NCI-H526 (cell line): Measurements from ENCODE around the gene PTOV1.

Experiments used
- DNase-seq, 2 experiments: peaks; one replicate each; lab custom pipeline; 2025; lab: John Stamatoyannopoulos, UW

The PTOV1 gene

GRCh38 chr19:49859682-49860335 is 8.8 kb downstream of the PTOV1 start:
- DNase-seq: no peak

- DNase-seq: no peak
Observed at GRCh38 chr19:49860336-49861102, 9.6 kb downstream of the PTOV1 start.

DNA sequence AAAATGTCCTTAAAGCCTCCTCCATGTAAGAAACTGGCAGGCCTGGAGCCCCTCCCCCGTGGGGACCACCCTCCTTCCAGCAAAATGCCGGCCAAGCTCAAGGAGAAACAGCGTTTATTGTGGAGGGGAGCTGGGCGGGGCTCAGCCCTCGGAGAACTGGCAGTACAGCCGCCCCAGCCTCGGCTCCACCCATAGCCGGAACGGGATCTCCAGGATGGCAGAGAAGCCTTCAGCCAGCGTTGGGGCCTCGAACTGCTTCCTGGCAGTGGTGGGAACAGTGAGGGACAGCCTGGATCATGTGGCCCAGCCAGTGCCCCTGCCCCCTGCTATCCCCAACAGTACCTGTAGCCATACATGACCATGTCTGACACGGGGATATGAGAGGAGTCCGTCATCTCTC is 10.1 kb downstream of the PTOV1 start:
- DNase-seq: peak; percentile 40 to 72

- peak in 1 of 2 experiments; percentile 79 for DNase-seq
Observed at GRCh38 chr19:49861541-49862378, 10.8 kb downstream of the PTOV1 start.

- peak in 1 of 2 experiments; percentile 48 for DNase-seq
Observed at GRCh38 chr19:49862391-49863253, 11.7 kb downstream of the PTOV1 start.

DNA sequence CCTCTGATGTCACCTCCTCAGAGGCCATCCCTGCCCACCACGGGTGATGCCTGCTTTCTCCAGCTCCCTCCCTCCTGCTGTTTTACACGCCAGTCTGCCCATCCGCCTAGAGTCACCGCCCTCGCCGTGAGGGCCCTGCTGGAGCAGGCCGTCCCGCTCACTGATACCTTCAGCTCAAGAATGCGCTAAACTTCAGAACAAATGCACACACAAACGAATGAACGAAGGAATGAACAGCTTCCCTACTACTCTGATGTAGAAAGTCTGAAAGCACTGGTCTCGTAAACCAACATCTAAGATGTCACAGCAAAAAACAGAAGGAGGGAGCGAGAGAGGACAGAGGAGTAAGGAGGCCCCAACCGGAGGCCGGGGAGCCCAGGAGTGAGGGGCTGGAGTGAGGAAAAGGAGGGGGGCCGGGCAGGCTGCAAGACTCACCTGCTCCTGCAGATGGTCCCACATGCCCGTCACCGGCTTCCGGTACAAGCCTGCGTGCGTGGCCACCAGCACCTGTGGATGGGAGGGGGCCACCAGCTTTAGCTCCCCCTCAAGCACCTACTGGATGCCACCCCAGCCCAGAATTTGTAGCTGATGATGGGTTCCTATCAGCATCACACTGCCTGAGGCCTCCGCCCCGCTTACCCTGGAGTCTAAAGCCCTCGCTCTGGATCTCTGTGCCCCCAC is 12.4 kb downstream of the PTOV1 start:
- no peak for DNase-seq

- no peak for DNase-seq
Observed at GRCh38 chr19:49863935-49864320, 13.0 kb downstream of the PTOV1 start.

- DNase-seq: no peak
Observed at GRCh38 chr19:49864890-49865289, 13.9 kb downstream of the PTOV1 start.

DNA sequence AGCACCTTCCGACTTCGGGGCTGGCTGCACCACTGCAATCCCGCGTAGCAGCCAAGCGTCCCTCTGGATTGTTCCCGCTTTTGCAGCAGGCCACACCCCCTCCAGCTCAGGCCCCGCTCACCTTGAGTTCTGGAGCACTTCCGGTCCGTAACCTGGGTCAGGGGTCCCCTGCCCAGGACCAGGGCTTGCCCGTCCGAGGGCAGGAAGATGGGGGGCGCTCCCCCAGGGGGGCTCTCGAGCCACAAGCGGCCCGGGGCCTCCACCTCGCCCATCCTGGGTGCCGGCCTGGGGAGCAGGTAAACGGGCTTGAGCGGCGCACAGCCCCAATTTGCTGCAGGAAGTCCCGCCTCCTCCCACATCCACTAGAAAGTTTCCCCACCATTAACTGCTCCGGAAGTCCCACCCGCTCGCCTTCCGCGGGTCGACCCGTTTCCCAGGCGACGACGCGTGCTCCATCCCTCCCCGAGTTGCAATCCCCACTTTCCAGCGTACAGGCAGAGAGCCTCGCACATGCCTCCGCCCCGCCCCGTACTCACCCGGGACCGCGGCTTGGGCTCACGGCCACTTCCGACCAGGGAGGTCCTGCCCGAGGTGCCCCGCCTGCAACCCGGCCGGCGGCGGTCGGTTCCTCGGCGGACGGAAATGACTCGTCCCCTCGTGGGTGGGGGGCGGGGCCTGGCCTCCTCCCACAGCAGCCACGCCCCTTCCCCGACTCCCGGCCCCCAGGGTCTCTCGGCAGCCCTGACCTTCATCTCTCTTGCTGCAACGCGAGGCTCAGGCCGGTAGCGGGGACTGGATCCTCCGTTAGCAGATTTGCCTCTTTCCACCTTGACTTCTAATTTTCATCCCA is 16.2 kb downstream of the PTOV1 start, which contains the start of gene PNKP:
TSS of gene PNKP (minus strand) at position 644 of the 850 bp plus-strand sequence. CDS start at position 272, 372 bp downstream.
- DNase-seq: peak; percentile 90 to 97

- peak in 1 of 2 experiments; percentile 91 for DNase-seq
Observed at GRCh38 chr19:49869009-49869483, 18.1 kb downstream of the PTOV1 start.

- DNase-seq: peak; percentile 99 to 100
Observed at GRCh38 chr19:49869484-49870308, 18.7 kb downstream of the PTOV1 start.

- no peak for DNase-seq
Observed at GRCh38 chr19:49870309-49870901, 19.4 kb downstream of the PTOV1 start.

- DNase-seq: no peak
Observed at GRCh38 chr19:49871349-49871985, 20.5 kb downstream of the PTOV1 start.

- no peak for DNase-seq
Observed at GRCh38 chr19:49872245-49873128, 21.5 kb downstream of the PTOV1 start.

- DNase-seq: no peak
Observed at GRCh38 chr19:49873129-49873521, 22.2 kb downstream of the PTOV1 start.

DNA sequence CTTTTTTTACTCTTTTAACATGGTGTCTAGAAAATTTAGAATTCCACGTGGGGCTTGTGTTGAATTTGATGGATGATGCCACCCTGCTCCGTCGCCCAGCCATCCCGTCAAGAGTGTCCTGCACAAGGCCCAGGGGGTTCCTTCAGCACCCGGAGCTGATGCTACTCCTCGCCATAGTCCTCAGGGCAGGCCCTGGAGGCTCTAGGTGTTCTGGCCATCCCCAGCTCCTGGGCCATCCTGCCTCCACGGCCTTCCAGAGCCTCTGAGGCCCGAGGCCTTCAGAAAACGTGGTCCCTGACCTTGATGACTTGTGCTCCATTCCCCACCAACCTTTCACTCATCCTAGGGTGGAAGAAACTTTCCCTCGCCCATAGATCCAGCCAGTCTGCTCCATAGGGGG is 22.9 kb downstream of the PTOV1 start:
- DNase-seq: no peak
